ENCODE results near the gene NEK6. TPM values are rescaled to one million over a fixed set of nuclear protein-coding genes. Genes with fewer than 3 reads are reported as not detected.

NEK6 gene
- total and polyA plus RNA-seq, 12 donors, result 4.0 to 27.2 (median 15.1) TPM

GRCh38 chr9:124365036-124365435 lies 107.3 kb downstream of the NEK6 start:
- intact Hi-C loops (cut with DNase I), result no loop called here
- DNase-seq, result no peak
- Histone ChIP-seq H3K27me3 (no peaks in the 10 kb centered on the region), H3K27ac (no peak overlapping the region), H3K36me3 (replicated peaks in 1 of 2) (no peaks in the 10 kb centered on the region), H3K4me3 (no peak overlapping the region), H3K4me1 (replicated peaks in 1 of 2) (peaks cover 0 to 9% of the 10 kb centered on the region in 2 donors), H3K9me3 (replicated peaks in 1 of 3) (no peaks in the 10 kb centered on the region)
- WGBS, 4 donors, result 84 to 93% (median 88%) methylated on average over 8 of the region's 8 CpGs
- TF ChIP-seq CTCF (IDR thresholded peaks at IDR 0.05) (no peak), POLR2A (IDR thresholded peaks at IDR 0.05) (no peak)

- TF ChIP-seq POLR2A (IDR thresholded peaks at IDR 0.05) (no peak), CTCF (IDR thresholded peaks at IDR 0.05) (no peak)
- Histone ChIP-seq H3K4me3 (no peak overlapping the region), H3K9me3 (replicated peaks in 1 of 3) (no peaks in the 10 kb centered on the region), H3K27me3 (no peaks in the 10 kb centered on the region), H3K36me3 (replicated peaks in 1 of 2) (no peaks in the 10 kb centered on the region), H3K27ac (no peak overlapping the region), H3K4me1 (replicated peaks in 1 of 2) (peaks cover 0 to 4% of the 10 kb centered on the region in 2 donors)
- DNase-seq, result no peak
- 86 to 88% (median 87%) methylated on average over 10 of the region's 10 CpGs for WGBS, 4 donors
- intact Hi-C loops (cut with DNase I), result no loop called here
These were observed 108.9 kb downstream of the NEK6 start for GRCh38 chr9:124366476-124367220.

- intact Hi-C loops (cut with DNase I), result no loop called here
- 83 to 91% (median 86%) methylated on average over 3 of the region's 3 CpGs for WGBS, 4 donors
- Histone ChIP-seq H3K36me3 (replicated peaks in 1 of 2) (no peaks in the 10 kb centered on the region), H3K27ac (no peak overlapping the region), H3K4me1 (replicated peaks in 1 of 2) (peaks cover 0 to 9% of the 10 kb centered on the region in 2 donors), H3K9me3 (replicated peaks in 1 of 3) (no peaks in the 10 kb centered on the region), H3K4me3 (no peak overlapping the region), H3K27me3 (no peaks in the 10 kb centered on the region)
- no peak for DNase-seq
- TF ChIP-seq CTCF (IDR thresholded peaks at IDR 0.05), result no peak
- no peak for TF ChIP-seq POLR2A (IDR thresholded peaks at IDR 0.05)
These were observed 110.9 kb downstream of the NEK6 start for GRCh38 chr9:124368692-124369091.

- TF ChIP-seq CTCF (IDR thresholded peaks at IDR 0.05) (no peak), POLR2A (IDR thresholded peaks at IDR 0.05) (no peak)
- Histone ChIP-seq H3K9me3 (replicated peaks in 1 of 3) (no peaks in the 10 kb centered on the region), H3K4me1 (replicated peaks in 1 of 2) (peaks cover 0 to 9% of the 10 kb centered on the region in 2 donors), H3K27ac (no peak overlapping the region), H3K27me3 (no peaks in the 10 kb centered on the region), H3K36me3 (replicated peaks in 1 of 2) (no peaks in the 10 kb centered on the region), H3K4me3 (no peak overlapping the region)
- WGBS, 4 donors, result 84 to 92% (median 89%) methylated on average over 9 of the region's 9 CpGs
- intact Hi-C loops (cut with DNase I), result no loop called here
- DNase-seq, result no peak
These were observed 111.6 kb downstream of the NEK6 start for GRCh38 chr9:124369231-124369797.

All from adrenal gland (tissue), 12 donors.